ENCODE data around the gene OSBPL2. TPM values are rescaled to one million over a fixed set of nuclear protein-coding genes. Genes with fewer than 3 reads are reported as not detected.

Gene OSBPL2
- total RNA-seq, 4 donors from 2014 or later: 23.1 to 31.6 (median 27.1) TPM

GRCh38 chr20:62314711-62315302 lies 76.5 kb downstream of the OSBPL2 start:
- Histone ChIP-seq H3K9me3 (no peaks in the 10 kb centered on the region), H3K36me3 (peaks cover 0 to 93% (median 0%) of the 10 kb centered on the region in 3 donors)
- WGBS, 2 donors: 93 to 96% methylated on average over 15 to 22 of the region's 25 CpGs

GRCh38 chr20:62315773-62316172 lies 77.5 kb downstream of the OSBPL2 start:
- H3K4me3 ChIP-seq: no peak overlapping the region
- DNase-seq (ENCODE audit: low spot score in 2 of 2): no peak
- H3K27me3 ChIP-seq: no peaks in the 10 kb centered on the region
- 96 to 97% methylated on average over 9 to 12 of the region's 12 CpGs for WGBS, 2 donors
- H3K9me3 ChIP-seq: no peaks in the 10 kb centered on the region
- H3K4me1 ChIP-seq: no peaks in the 10 kb centered on the region
- no peak overlapping the region for H3K27ac ChIP-seq
- peaks cover 0 to 89% (median 0%) of the 10 kb centered on the region in 3 donors for H3K36me3 ChIP-seq
- TF ChIP-seq CTCF (IDR thresholded peaks at IDR 0.05) (no peak), EP300 (IDR thresholded peaks at IDR 0.05) (no peak), POLR2A (IDR thresholded peaks at IDR 0.05) (no peak)

More at GRCh38 chr20:62314711-62315302, 76.5 kb downstream of the OSBPL2 start:
- H3K4me3 ChIP-seq: no peak overlapping the region
- TF ChIP-seq EP300 (IDR thresholded peaks at IDR 0.05) (no peak), POLR2A (IDR thresholded peaks at IDR 0.05) (no peak), CTCF (IDR thresholded peaks at IDR 0.05) (no peak)
- H3K27ac ChIP-seq: no peak overlapping the region
- H3K27me3 ChIP-seq: no peaks in the 10 kb centered on the region
- DNase-seq (ENCODE audit: low spot score in 2 of 2): no peak
- H3K4me1 ChIP-seq: no peaks in the 10 kb centered on the region

GRCh38 chr20:62316331-62317166 lies 78.2 kb downstream of the OSBPL2 start:
- Histone ChIP-seq H3K27ac (peak overlapping the region in 1 of 4 donors; percentile 25), H3K4me3 (no peak overlapping the region), H3K4me1 (no peaks in the 10 kb centered on the region), H3K27me3 (no peaks in the 10 kb centered on the region), H3K36me3 (peaks cover 0 to 84% (median 0%) of the 10 kb centered on the region in 3 donors), H3K9me3 (no peaks in the 10 kb centered on the region)
- WGBS, 2 donors: 83 to 85% methylated on average over 28 to 34 of the region's 40 CpGs
- no peak for TF ChIP-seq POLR2A (IDR thresholded peaks at IDR 0.05)
- TF ChIP-seq EP300 (IDR thresholded peaks at IDR 0.05): no peak
- TF ChIP-seq CTCF (IDR thresholded peaks at IDR 0.05): no peak
- DNase-seq (ENCODE audit: low spot score in 2 of 2): no peak

GRCh38 chr20:62317167-62317655 lies 78.9 kb downstream of the OSBPL2 start:
- H3K27ac ChIP-seq: peak overlapping the region in 1 of 4 donors; percentile 25
- TF ChIP-seq EP300 (IDR thresholded peaks at IDR 0.05) (no peak), POLR2A (IDR thresholded peaks at IDR 0.05) (no peak), CTCF (IDR thresholded peaks at IDR 0.05) (no peak)
- no peak overlapping the region for H3K4me3 ChIP-seq
- no peaks in the 10 kb centered on the region for H3K27me3 ChIP-seq
- WGBS, 2 donors: 66 to 93% methylated on average over 3 to 5 of the region's 18 CpGs
- H3K9me3 ChIP-seq: no peaks in the 10 kb centered on the region
- DNase-seq (ENCODE audit: low spot score in 2 of 2): no peak
- no peaks in the 10 kb centered on the region for H3K4me1 ChIP-seq
- H3K36me3 ChIP-seq: peaks cover 0 to 84% (median 0%) of the 10 kb centered on the region in 3 donors
